HepG2 (cell line): ENCODE results near the gene COMP. TPM values are rescaled to one million over a fixed set of nuclear protein-coding genes. Genes with fewer than 3 reads are reported as not detected.

Source experiments
- ARHGAP35 ChIP-seq: sonication (generic); formaldehyde crosslinking; IDR thresholded peaks from 2 replicates; pipeline ENCODE4 v1.9.0; 2022; ENCODE audit warnings: mild to moderate bottlenecking, inconsistent platforms, moderate library complexity, missing genetic modification reagents, borderline replicate concordance
- CREM ChIP-seq, 2 experiments: sonication (generic) in 1 of 2; formaldehyde crosslinking in 1 of 2; IDR thresholded peaks; 2 replicates each; pipeline versions ENCODE4 v1.4.0 to v1.6.1; 2016 to 2020; ENCODE audit warnings: antibody characterized with exemption in 1 of 2, mild to moderate bottlenecking in 1 of 2, missing genetic modification reagents in 1 of 2
- HDAC1 ChIP-seq: sonication (generic); formaldehyde crosslinking; IDR thresholded peaks from 2 replicates; pipeline ENCODE4 v1.5.1; 2020; ENCODE audit warnings: mild to moderate bottlenecking, missing genetic modification reagents
- HNRNPH1 ChIP-seq: fragments of 200-400 bp; formaldehyde crosslinking; optimal IDR thresholded peaks from 2 replicates; pipeline ENCODE3; 2017; ENCODE audit warnings: mild to moderate bottlenecking, low read depth, low read length
- HOXA5 ChIP-seq: sonication (generic); formaldehyde crosslinking; IDR thresholded peaks from 2 replicates; pipeline ENCODE4 v1.4.0; 2020; ENCODE audit warnings: missing genetic modification reagents
- MTA3 ChIP-seq: sonication (generic); formaldehyde crosslinking; IDR thresholded peaks from 2 replicates; pipeline ENCODE4 v1.4.0; 2020; ENCODE audit warnings: missing genetic modification reagents
- RXRA ChIP-seq: sonication (generic); formaldehyde crosslinking; IDR thresholded peaks from 2 replicates; pipeline ENCODE4 v1.5.1; 2020; ENCODE audit warnings: missing genetic modification reagents
- SAP130 ChIP-seq: IDR thresholded peaks from 2 replicates; pipeline ENCODE4 v1.6.1; 2016; ENCODE audit warnings: low read depth
- SATB2 ChIP-seq: sonication (generic); formaldehyde crosslinking; IDR thresholded peaks from 2 replicates; pipeline ENCODE4 v1.5.0; 2020; ENCODE audit warnings: missing genetic modification reagents
- SMAD1 ChIP-seq: sonication (generic); formaldehyde crosslinking; IDR thresholded peaks from 2 replicates; pipeline ENCODE4 v1.4.0; 2020; ENCODE audit warnings: missing genetic modification reagents, low read depth, mild to moderate bottlenecking, borderline replicate concordance
- THAP11 ChIP-seq: IDR thresholded peaks from 2 replicates; pipeline ENCODE4 v1.6.1; 2016; ENCODE audit warnings: missing biosample characterization, missing genetic modification reagents
- ZFP36L2 ChIP-seq: sonication (generic); formaldehyde crosslinking; IDR thresholded peaks from 2 replicates; pipeline ENCODE4 v1.4.0; 2020; ENCODE audit warnings: missing genetic modification reagents
- ZNF263 ChIP-seq: sonication (generic); formaldehyde crosslinking; IDR thresholded peaks from 2 replicates; pipeline ENCODE4 v1.4.0; 2020; ENCODE audit warnings: missing genetic modification reagents
- ZNF317 ChIP-seq: sonication (generic); formaldehyde crosslinking; IDR thresholded peaks from 2 replicates; pipeline ENCODE4 v1.5.0; 2020; ENCODE audit warnings: mild to moderate bottlenecking, missing genetic modification reagents
- ZNF326 ChIP-seq: sonication (generic); formaldehyde crosslinking; IDR thresholded peaks from 2 replicates; pipeline ENCODE4 v1.4.0; 2020; ENCODE audit warnings: missing genetic modification reagents, borderline replicate concordance
- ZNF430 ChIP-seq: sonication (generic); formaldehyde crosslinking; IDR thresholded peaks from 2 replicates; pipeline ENCODE4 v1.9.0; 2021; ENCODE audit warnings: mild to moderate bottlenecking, missing genetic modification reagents
- ZNF644 ChIP-seq: IDR thresholded peaks from 2 replicates; pipeline ENCODE4 v1.6.1; 2016; ENCODE audit warnings: low read depth
- ZNF777 ChIP-seq: sonication (generic); formaldehyde crosslinking; IDR thresholded peaks from 2 replicates; pipeline ENCODE4 v1.4.0; 2020; ENCODE audit warnings: missing genetic modification reagents
- ZNF841 ChIP-seq: sonication (generic); formaldehyde crosslinking; IDR thresholded peaks from 2 replicates; pipeline ENCODE4 v1.8.1; 2023; ENCODE audit warnings: missing genetic modification reagents, borderline replicate concordance
- ZNF891 ChIP-seq: sonication (generic); formaldehyde crosslinking; IDR thresholded peaks from 2 replicates; pipeline ENCODE4 v1.5.0; 2020; ENCODE audit warnings: mild to moderate bottlenecking, missing genetic modification reagents
- polyA plus RNA-seq, 8 experiments: library from polyadenylated mRNA; depleted of rRNA in 3 of 8; stranded (reverse) in 7 of 8; unstranded in 1 of 8; fragments of >200 nt; fragmentation: Illumina TruSeq in 4 of 8; extraction: Trizol in 4 of 8; gene quantifications; 2 replicates each; pipeline versions ENCODE4 v1.2.1 to v1.2.3, GENCODE V29; 2011 to 2016; ENCODE audit warnings: low read depth in 4 of 8, missing spikeins in 1 of 8, mixed read lengths in 1 of 8; ENCODE audit not compliant: insufficient read depth in 1 of 8
- total RNA-seq, 5 experiments: library from RNA; depleted of rRNA; stranded (reverse); fragments of >200 nt; fragmentation: Illumina TruSeq; extraction: Trizol; gene quantifications; 2 replicates each; pipeline ENCODE4 v1.2.3, GENCODE V29; 2016; ENCODE audit warnings: low read depth in 1 of 5
- TF ChIP-seq, protein P1 (sequence below): sonication (generic); formaldehyde crosslinking; IDR thresholded peaks from 2 replicates; pipeline ENCODE4 v1.4.0; 2020; ENCODE audit warnings: mild to moderate bottlenecking, missing genetic modification reagents
- TF ChIP-seq, protein P2 (sequence below): sonication (generic); formaldehyde crosslinking; IDR thresholded peaks from 2 replicates; pipeline ENCODE4 v1.4.0; 2020; ENCODE audit warnings: missing genetic modification reagents, borderline replicate concordance
- TF ChIP-seq, protein P3 (sequence below): sonication (generic); formaldehyde crosslinking; IDR thresholded peaks from 2 replicates; pipeline ENCODE4 v1.4.0; 2020; ENCODE audit warnings: mild to moderate bottlenecking, low read depth, missing genetic modification reagents
- TF ChIP-seq, protein P4 (sequence below): sonication (generic); formaldehyde crosslinking; IDR thresholded peaks from 2 replicates; pipeline ENCODE4 v1.9.0; 2022; ENCODE audit warnings: missing genetic modification reagents, mild to moderate bottlenecking, borderline replicate concordance

The COMP gene
- total and polyA plus RNA-seq, 2 of the 13 experiments (the other 11 are each of a cell fraction or from before 2014, with no cell fraction given): 0.04 to 0.13 TPM

DNA sequence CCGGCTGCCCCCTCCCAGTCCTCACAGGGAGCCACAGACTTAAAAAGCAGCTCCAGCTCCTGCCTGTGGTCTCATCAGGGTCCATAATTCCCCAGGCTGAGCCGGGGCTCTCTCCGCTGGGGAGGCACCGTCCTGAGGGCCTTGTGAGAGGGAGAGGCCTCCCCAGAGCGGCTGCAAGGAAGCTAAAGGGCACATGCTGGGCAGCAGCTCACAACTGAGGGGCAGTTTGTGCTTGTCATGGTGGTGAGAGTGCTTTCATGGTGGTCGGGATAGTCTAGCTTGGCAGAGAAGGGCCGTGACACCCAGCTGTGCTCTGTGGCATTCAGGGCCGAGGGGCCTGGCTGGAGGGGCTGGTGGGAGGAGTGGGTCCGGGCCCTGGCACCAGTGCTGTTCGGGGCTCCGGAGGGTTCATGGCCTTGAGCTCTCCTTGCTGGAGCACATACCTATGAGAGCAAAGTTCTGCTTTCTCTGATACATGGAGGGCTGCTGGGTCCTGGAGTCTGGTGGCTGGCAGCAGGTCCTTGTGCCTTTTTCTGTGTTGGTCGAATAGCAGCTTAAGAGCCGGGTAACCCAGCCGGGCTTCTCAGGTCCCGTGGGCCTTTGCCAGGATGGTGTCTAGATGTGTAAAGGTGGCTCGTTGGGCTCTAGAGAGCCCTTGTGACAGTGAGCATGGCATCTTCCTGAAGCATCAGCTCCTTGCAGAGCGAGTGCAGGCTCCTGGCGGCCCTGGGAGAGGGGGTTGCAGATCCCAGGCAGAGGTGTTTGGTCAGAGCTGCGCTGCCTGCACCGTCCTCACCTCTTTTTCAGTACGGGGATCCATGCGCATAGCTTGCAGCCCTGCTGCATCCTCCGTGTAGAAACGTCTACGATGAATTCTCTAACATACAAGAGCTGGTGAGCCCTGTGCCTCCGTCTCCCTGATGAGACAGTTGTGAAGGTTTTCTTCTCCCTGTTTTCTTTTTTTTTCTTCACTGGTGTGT, 49.5 kb upstream of the COMP start (continued):
- no peak for TF ChIP-seq SATB2 (CRISPR knock-in tag)
- TF ChIP-seq ZNF841 (CRISPR knock-in tag): no peak
- TF ChIP-seq HOXA5 (CRISPR knock-in tag): no peak
- TF ChIP-seq, protein P1, sequence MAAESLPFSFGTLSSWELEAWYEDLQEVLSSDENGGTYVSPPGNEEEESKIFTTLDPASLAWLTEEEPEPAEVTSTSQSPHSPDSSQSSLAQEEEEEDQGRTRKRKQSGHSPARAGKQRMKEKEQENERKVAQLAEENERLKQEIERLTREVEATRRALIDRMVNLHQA: no peak
- peak; percentile 38 for TF ChIP-seq SAP130
- TF ChIP-seq HDAC1 (CRISPR knock-in tag): no peak
- no peak for TF ChIP-seq SMAD1 (CRISPR knock-in tag)
- TF ChIP-seq, protein P2, sequence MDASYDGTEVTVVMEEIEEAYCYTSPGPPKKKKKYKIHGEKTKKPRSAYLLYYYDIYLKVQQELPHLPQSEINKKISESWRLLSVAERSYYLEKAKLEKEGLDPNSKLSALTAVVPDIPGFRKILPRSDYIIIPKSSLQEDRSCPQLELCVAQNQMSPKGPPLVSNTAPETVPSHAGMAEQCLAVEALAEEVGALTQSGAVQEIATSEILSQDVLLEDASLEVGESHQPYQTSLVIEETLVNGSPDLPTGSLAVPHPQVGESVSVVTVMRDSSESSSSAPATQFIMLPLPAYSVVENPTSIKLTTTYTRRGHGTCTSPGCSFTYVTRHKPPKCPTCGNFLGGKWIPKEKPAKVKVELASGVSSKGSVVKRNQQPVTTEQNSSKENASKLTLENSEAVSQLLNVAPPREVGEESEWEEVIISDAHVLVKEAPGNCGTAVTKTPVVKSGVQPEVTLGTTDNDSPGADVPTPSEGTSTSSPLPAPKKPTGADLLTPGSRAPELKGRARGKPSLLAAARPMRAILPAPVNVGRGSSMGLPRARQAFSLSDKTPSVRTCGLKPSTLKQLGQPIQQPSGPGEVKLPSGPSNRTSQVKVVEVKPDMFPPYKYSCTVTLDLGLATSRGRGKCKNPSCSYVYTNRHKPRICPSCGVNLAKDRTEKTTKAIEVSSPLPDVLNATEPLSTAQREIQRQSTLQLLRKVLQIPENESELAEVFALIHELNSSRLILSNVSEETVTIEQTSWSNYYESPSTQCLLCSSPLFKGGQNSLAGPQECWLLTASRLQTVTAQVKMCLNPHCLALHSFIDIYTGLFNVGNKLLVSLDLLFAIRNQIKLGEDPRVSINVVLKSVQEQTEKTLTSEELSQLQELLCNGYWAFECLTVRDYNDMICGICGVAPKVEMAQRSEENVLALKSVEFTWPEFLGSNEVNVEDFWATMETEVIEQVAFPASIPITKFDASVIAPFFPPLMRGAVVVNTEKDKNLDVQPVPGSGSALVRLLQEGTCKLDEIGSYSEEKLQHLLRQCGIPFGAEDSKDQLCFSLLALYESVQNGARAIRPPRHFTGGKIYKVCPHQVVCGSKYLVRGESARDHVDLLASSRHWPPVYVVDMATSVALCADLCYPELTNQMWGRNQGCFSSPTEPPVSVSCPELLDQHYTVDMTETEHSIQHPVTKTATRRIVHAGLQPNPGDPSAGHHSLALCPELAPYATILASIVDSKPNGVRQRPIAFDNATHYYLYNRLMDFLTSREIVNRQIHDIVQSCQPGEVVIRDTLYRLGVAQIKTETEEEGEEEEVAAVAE (CRISPR knock-in tag): no peak
- no peak for TF ChIP-seq THAP11
- TF ChIP-seq, protein P3, sequence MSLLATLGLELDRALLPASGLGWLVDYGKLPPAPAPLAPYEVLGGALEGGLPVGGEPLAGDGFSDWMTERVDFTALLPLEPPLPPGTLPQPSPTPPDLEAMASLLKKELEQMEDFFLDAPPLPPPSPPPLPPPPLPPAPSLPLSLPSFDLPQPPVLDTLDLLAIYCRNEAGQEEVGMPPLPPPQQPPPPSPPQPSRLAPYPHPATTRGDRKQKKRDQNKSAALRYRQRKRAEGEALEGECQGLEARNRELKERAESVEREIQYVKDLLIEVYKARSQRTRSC: no peak
- no peak for TF ChIP-seq ZNF317
- TF ChIP-seq ARHGAP35 (CRISPR knock-in tag): no peak
- TF ChIP-seq ZNF777 (CRISPR knock-in tag): no peak
- TF ChIP-seq HNRNPH1: no peak
- no peak for TF ChIP-seq RXRA
- TF ChIP-seq ZNF263 (CRISPR knock-in tag): peak; percentile 69
- TF ChIP-seq ZNF430 (CRISPR knock-in tag): no peak
- TF ChIP-seq ZNF891 (CRISPR knock-in tag): no peak
- TF ChIP-seq CREM (IDR thresholded peaks at IDR 0.05): no peak
- TF ChIP-seq CREM (CRISPR knock-in tag; IDR thresholded peaks at IDR 0.05): no peak
- TF ChIP-seq, protein P4, sequence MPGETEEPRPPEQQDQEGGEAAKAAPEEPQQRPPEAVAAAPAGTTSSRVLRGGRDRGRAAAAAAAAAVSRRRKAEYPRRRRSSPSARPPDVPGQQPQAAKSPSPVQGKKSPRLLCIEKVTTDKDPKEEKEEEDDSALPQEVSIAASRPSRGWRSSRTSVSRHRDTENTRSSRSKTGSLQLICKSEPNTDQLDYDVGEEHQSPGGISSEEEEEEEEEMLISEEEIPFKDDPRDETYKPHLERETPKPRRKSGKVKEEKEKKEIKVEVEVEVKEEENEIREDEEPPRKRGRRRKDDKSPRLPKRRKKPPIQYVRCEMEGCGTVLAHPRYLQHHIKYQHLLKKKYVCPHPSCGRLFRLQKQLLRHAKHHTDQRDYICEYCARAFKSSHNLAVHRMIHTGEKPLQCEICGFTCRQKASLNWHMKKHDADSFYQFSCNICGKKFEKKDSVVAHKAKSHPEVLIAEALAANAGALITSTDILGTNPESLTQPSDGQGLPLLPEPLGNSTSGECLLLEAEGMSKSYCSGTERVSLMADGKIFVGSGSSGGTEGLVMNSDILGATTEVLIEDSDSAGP (CRISPR knock-in tag): no peak; the same call in 1 of the 2 replicates
- TF ChIP-seq ZNF644 (CRISPR knock-in tag): no peak
- TF ChIP-seq MTA3 (CRISPR knock-in tag): no peak
- TF ChIP-seq ZNF326 (CRISPR knock-in tag): no peak
- no peak for TF ChIP-seq ZFP36L2 (CRISPR knock-in tag)
